H9 (cell line): ENCODE measurements around the gene RBP2. TPM values are rescaled to one million over a fixed set of nuclear protein-coding genes. Genes with fewer than 3 reads are reported as not detected.

Experiments
- DNase-seq: peaks from one replicate; pipeline ENCODE4 v3.0.0-alpha.2; 2017
- H2AFZ ChIP-seq: one replicate; pipeline ENCODE4 v1.6.1; 2013; ENCODE audit warnings: mild to moderate bottlenecking, low read length, control low read depth, moderate library complexity
- H2AK5ac ChIP-seq: 2 replicates; pipeline ENCODE4 v1.6.1; 2013; ENCODE audit warnings: low read length, control low read depth, mixed read lengths; ENCODE audit not compliant: insufficient read length
- H2BK120ac ChIP-seq: one replicate; pipeline ENCODE4 v1.6.1; 2013; ENCODE audit warnings: low read depth, mild to moderate bottlenecking, low read length, control low read depth, inconsistent platforms; ENCODE audit not compliant: poor library complexity, severe bottlenecking
- H2BK12ac ChIP-seq: 2 replicates; pipeline ENCODE4 v1.6.1; 2013; ENCODE audit warnings: low read length, control low read depth, mixed read lengths, low read depth; ENCODE audit not compliant: insufficient read length
- H2BK15ac ChIP-seq: 2 replicates; pipeline ENCODE4 v1.6.1; 2013; ENCODE audit warnings: low read depth, low read length, control low read depth
- H2BK20ac ChIP-seq: one replicate; pipeline ENCODE4 v1.6.1; 2013; ENCODE audit warnings: low read depth, mild to moderate bottlenecking, low read length, control low read depth, inconsistent platforms; ENCODE audit not compliant: poor library complexity, severe bottlenecking
- H2BK5ac ChIP-seq: 2 replicates; pipeline ENCODE4 v1.6.1; 2013; ENCODE audit warnings: low read length, control low read depth, mixed read lengths; ENCODE audit not compliant: insufficient read length
- H3K14ac ChIP-seq: 2 replicates; pipeline ENCODE4 v1.6.1; 2013; ENCODE audit warnings: low read length, control low read depth; ENCODE audit not compliant: insufficient read depth
- H3K18ac ChIP-seq: 2 replicates; pipeline ENCODE4 v1.6.1; 2013; ENCODE audit warnings: low read depth, mild to moderate bottlenecking, mixed read lengths, low read length, control low read depth; ENCODE audit not compliant: insufficient read length
- H3K23ac ChIP-seq: 2 replicates; pipeline ENCODE4 v1.6.1; 2013; ENCODE audit warnings: low read length, control low read depth, mixed read lengths, low read depth; ENCODE audit not compliant: insufficient read length
- H3K23me2 ChIP-seq: 2 replicates; pipeline ENCODE4 v1.6.1; 2013; ENCODE audit warnings: low read depth, mild to moderate bottlenecking, mixed read lengths, low read length, control low read depth; ENCODE audit not compliant: insufficient read length, poor library complexity, severe bottlenecking
- H3K27ac ChIP-seq: 2 replicates; pipeline ENCODE4 v1.5.1; 2013; ENCODE audit warnings: low read length, control low read depth, mixed read lengths, low read depth; ENCODE audit not compliant: insufficient read length
- H3K27me3 ChIP-seq: 2 replicates; pipeline ENCODE4 v1.6.1; 2013; ENCODE audit warnings: low read length, control low read depth, inconsistent platforms; ENCODE audit not compliant: insufficient read depth
- H3K4ac ChIP-seq: 2 replicates; pipeline ENCODE4 v1.6.1; 2013; ENCODE audit warnings: low read depth, mild to moderate bottlenecking, control low read depth, inconsistent platforms, low read length, moderate library complexity
- H3K4me1 ChIP-seq: 2 replicates; pipeline ENCODE4 v1.6.1; 2013; ENCODE audit warnings: low read length, control low read depth, inconsistent platforms; ENCODE audit not compliant: insufficient read depth
- H3K4me2 ChIP-seq: 2 replicates; pipeline ENCODE4 v1.6.1; 2013; ENCODE audit warnings: low read length, control low read depth, mixed read lengths; ENCODE audit not compliant: insufficient read length, insufficient read depth
- H3K56ac ChIP-seq: 2 replicates; pipeline ENCODE4 v1.6.1; 2013; ENCODE audit warnings: low read depth, mild to moderate bottlenecking, mixed read lengths, low read length, control low read depth; ENCODE audit not compliant: insufficient read length
- H3K79me1 ChIP-seq: 2 replicates; pipeline ENCODE4 v1.6.1; 2013; ENCODE audit warnings: low read depth, mild to moderate bottlenecking, moderate library complexity, low read length, control low read depth, inconsistent platforms; ENCODE audit not compliant: insufficient read depth, poor library complexity, severe bottlenecking
- H3K79me2 ChIP-seq: 2 replicates; pipeline ENCODE4 v1.6.1; 2013; ENCODE audit warnings: low read length, control low read depth, inconsistent platforms; ENCODE audit not compliant: insufficient read depth
- H3K9ac ChIP-seq: 2 replicates; pipeline ENCODE4 v1.6.1; 2013; ENCODE audit warnings: low read length, control low read depth, mixed read lengths; ENCODE audit not compliant: insufficient read length; ENCODE audit errors: extremely low read depth
- H3K9me3 ChIP-seq: one replicate; pipeline ENCODE4 v1.6.1; 2013; ENCODE audit warnings: low read depth, low read length, inconsistent platforms; ENCODE audit not compliant: control insufficient read depth
- H3T11ph ChIP-seq: one replicate; pipeline ENCODE4 v1.6.1; 2013; ENCODE audit warnings: mild to moderate bottlenecking, low read length, control low read depth, inconsistent platforms
- H4K20me1 ChIP-seq: one replicate; pipeline ENCODE4 v1.6.1; 2013; ENCODE audit not compliant: control insufficient read depth, insufficient read length, insufficient read depth
- H4K5ac ChIP-seq: 2 replicates; pipeline ENCODE4 v1.6.1; 2013; ENCODE audit warnings: low read depth, mild to moderate bottlenecking, mixed read lengths, low read length, control low read depth; ENCODE audit not compliant: insufficient read length
- H4K8ac ChIP-seq: replicated peaks from 2 replicates; pipeline ENCODE4 v1.6.1; 2013; ENCODE audit warnings: low read length, control low read depth, mixed read lengths, low read depth; ENCODE audit not compliant: insufficient read length
- H4K91ac ChIP-seq: 2 replicates; pipeline ENCODE4 v1.6.1; 2013; ENCODE audit warnings: low read depth, mild to moderate bottlenecking, moderate library complexity, mixed read lengths, low read length, control low read depth; ENCODE audit not compliant: insufficient read length
- H3K27ac Mint-ChIP-seq, 3 experiments: 2 replicates in 2 of 3; 3 replicates in 1 of 3; pipeline ENCODE4 v1.8.0; 2020 to 2021; ENCODE audit warnings: mixed read lengths in 3 of 3, mild to moderate bottlenecking in 1 of 3, moderate library complexity in 1 of 3
- H3K27me3 Mint-ChIP-seq: 2 replicates; pipeline ENCODE4 v1.8.0; 2021; ENCODE audit warnings: low read depth, mild to moderate bottlenecking, moderate library complexity, mixed read lengths
- H3K36me3 Mint-ChIP-seq, 3 experiments: 2 replicates in 2 of 3; 3 replicates in 1 of 3; pipeline ENCODE4 v1.8.0; 2020 to 2021; ENCODE audit warnings: low read depth in 3 of 3, mixed read lengths in 3 of 3; ENCODE audit not compliant: insufficient read depth in 1 of 3
- H3K4me1 Mint-ChIP-seq, 2 experiments: 2 replicates each; pipeline ENCODE4 v1.8.0; 2020; ENCODE audit warnings: mixed read lengths in 2 of 2
- H3K4me3 Mint-ChIP-seq, 2 experiments: 2 replicates in 1 of 2; 3 replicates in 1 of 2; pipeline ENCODE4 v1.8.0; 2020 to 2021; ENCODE audit warnings: mild to moderate bottlenecking in 2 of 2, mixed read lengths in 2 of 2, moderate library complexity in 1 of 2
- H3K9me3 Mint-ChIP-seq, 2 experiments: 2 replicates in 1 of 2; 3 replicates in 1 of 2; pipeline ENCODE4 v1.8.0; 2020; ENCODE audit warnings: mild to moderate bottlenecking in 2 of 2, mixed read lengths in 2 of 2, moderate library complexity in 1 of 2
- whole genome bisulfite sequencing: extraction: QIAGEN DNeasy Blood & Tissue Kit; methylation state at CpG from one replicate; pipeline ENCODE4 v1.1.7; 2013; ENCODE audit warnings: missing lambda C conversion rate, low lambda C conversion rate, mixed read lengths; ENCODE audit not compliant: insufficient read length; ENCODE audit errors: extremely low coverage; 5-methylcytosine and 5-hydroxymethylcytosine counted together
- total RNA-seq: library from RNA; stranded (reverse); gene quantifications from 2 replicates; pipeline ENCODE4 v1.2.1, GENCODE V29; 2021
- TF ChIP-seq, protein P1 (sequence below): fragments of 200-600 bp; sonication (generic); conservative IDR thresholded peaks from 3 replicates; pipeline ENCODE4 v1.8.0; 2021; ENCODE audit warnings: antibody characterized with exemption, mild to moderate bottlenecking

The RBP2 gene
- total RNA-seq, 1 experiment from 2014 or later: not detected

DNA sequence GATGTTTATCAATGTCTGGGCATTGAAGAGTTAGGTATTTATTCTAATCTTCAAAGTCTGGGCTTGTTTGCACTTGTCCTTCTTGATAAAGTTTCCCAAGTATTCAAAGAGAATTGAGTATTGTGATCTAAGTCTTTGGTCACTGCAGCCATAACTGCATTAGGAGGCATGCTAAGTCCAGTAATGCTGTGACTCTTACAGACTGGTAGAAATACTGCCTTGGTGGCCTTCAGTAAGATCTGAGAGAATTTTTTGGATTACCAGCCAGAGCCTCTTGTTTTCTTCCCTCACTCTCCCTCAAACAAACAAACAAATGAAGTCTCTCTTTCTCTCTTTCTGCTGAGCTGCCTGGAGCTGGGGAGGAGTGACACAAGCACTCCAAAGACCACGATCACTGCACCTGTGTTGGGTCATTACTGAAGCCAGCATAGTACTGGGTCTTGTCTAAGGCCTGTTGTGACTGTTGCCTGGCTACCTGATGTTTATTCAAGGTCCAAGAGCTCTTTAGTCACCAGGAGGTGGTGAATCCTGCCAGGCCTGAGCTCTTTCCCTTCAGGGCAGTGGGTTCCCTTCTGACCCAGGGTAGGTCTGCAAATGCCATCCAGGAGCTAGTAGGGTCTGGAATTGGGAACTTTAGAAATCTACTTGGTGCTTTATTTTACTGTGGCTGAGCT is 14.8 kb upstream of the RBP2 start:
- H4K20me1 ChIP-seq: no peaks in the 10 kb centered on the region
- no peak overlapping the region; the same call in 1 of the 2 replicates for H3K14ac ChIP-seq
- H3K4ac ChIP-seq: no peak overlapping the region; the same call in 1 of the 2 replicates
- H3K9me3 Mint-ChIP-seq: peaks cover 27 to 31% of the 10 kb centered on the region in 2 experiments
- no peak overlapping the region for H3K56ac ChIP-seq
- H2BK5ac ChIP-seq: no peak overlapping the region
- no peak overlapping the region for H4K91ac ChIP-seq
- H3K4me1 Mint-ChIP-seq: peaks cover 17 to 20% of the 10 kb centered on the region in 2 experiments
- peaks cover 11% of the 10 kb centered on the region; the same call in 1 of the 2 replicates for H3K4me1 ChIP-seq
- H2AFZ ChIP-seq: no peak overlapping the region
- no peak overlapping the region for H3K27ac ChIP-seq
- no peak overlapping the region for H4K5ac ChIP-seq
- H3K9me3 ChIP-seq: no peaks in the 10 kb centered on the region
- H3K18ac ChIP-seq: peak overlapping the region; percentile 79
- TF ChIP-seq, protein P1, sequence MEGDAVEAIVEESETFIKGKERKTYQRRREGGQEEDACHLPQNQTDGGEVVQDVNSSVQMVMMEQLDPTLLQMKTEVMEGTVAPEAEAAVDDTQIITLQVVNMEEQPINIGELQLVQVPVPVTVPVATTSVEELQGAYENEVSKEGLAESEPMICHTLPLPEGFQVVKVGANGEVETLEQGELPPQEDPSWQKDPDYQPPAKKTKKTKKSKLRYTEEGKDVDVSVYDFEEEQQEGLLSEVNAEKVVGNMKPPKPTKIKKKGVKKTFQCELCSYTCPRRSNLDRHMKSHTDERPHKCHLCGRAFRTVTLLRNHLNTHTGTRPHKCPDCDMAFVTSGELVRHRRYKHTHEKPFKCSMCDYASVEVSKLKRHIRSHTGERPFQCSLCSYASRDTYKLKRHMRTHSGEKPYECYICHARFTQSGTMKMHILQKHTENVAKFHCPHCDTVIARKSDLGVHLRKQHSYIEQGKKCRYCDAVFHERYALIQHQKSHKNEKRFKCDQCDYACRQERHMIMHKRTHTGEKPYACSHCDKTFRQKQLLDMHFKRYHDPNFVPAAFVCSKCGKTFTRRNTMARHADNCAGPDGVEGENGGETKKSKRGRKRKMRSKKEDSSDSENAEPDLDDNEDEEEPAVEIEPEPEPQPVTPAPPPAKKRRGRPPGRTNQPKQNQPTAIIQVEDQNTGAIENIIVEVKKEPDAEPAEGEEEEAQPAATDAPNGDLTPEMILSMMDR: no peak
- H3K4me2 ChIP-seq: no peak overlapping the region
- no peak overlapping the region for H3K4me3 Mint-ChIP-seq
- H3K36me3 Mint-ChIP-seq: peaks cover 21 to 33% (median 23%) of the 10 kb centered on the region in 3 experiments
- peak overlapping the region; percentile 62 for H2BK12ac ChIP-seq
- H2BK120ac ChIP-seq: peak overlapping the region; percentile 42
- WGBS: no CpG with 5 or more reads among the region's 1 CpG
- no peak overlapping the region for H4K8ac ChIP-seq
- no peak overlapping the region for H3K23ac ChIP-seq
- no peaks in the 10 kb centered on the region for H3K27me3 ChIP-seq
- no peak overlapping the region for H3T11ph ChIP-seq
- H3K23me2 ChIP-seq: no peaks in the 10 kb centered on the region
- no peak overlapping the region for H2BK15ac ChIP-seq
- H2AK5ac ChIP-seq: no peak overlapping the region
- no peak overlapping the region for H3K9ac ChIP-seq
- H3K27me3 Mint-ChIP-seq: 0 out of 2 replicates have a peak, but pooled peaks cover 1% of the 10 kb centered on the region
- DNase-seq: peak; percentile 47
- H3K27ac Mint-ChIP-seq: peak overlapping the region in 2 of 3 experiments; percentile 11 to 79; a peak in 4 of 7 replicates
- H2BK20ac ChIP-seq: no peak overlapping the region
- no peaks in the 10 kb centered on the region for H3K79me2 ChIP-seq
- H3K79me1 ChIP-seq: no peaks in the 10 kb centered on the region
